Nephron progenitor cell (in vitro differentiated cells): ENCODE data around the gene C5orf46.

Source experiments
- DNase-seq: peaks from one replicate; pipeline ENCODE4 v3.0.0; 2021
- H3K27ac Mint-ChIP-seq: 2 replicates; pipeline ENCODE4 v1.8.0; 2021; ENCODE audit warnings: mild to moderate bottlenecking, moderate library complexity, mixed read lengths
- H3K27me3 Mint-ChIP-seq: 2 replicates; pipeline ENCODE4 v1.8.0; 2021; ENCODE audit warnings: mild to moderate bottlenecking, low read depth, mixed read lengths; ENCODE audit not compliant: poor library complexity
- H3K36me3 Mint-ChIP-seq: 2 replicates; pipeline ENCODE4 v1.8.0; 2021; ENCODE audit warnings: low read depth, mixed read lengths
- H3K4me1 Mint-ChIP-seq: 2 replicates; pipeline ENCODE4 v1.8.0; 2021; ENCODE audit warnings: mixed read lengths
- H3K4me3 Mint-ChIP-seq: 2 replicates; pipeline ENCODE4 v1.8.0; 2021; ENCODE audit warnings: mild to moderate bottlenecking, moderate library complexity, mixed read lengths
- H3K9me3 Mint-ChIP-seq: 2 replicates; pipeline ENCODE4 v1.8.0; 2021; ENCODE audit warnings: mild to moderate bottlenecking, moderate library complexity, mixed read lengths
- TF ChIP-seq, protein P1 (sequence below): fragments of 200-600 bp; sonication (generic); IDR thresholded peaks from 2 replicates; pipeline ENCODE4 v1.5.0; 2021; ENCODE audit warnings: antibody characterized with exemption

Gene C5orf46

DNA sequence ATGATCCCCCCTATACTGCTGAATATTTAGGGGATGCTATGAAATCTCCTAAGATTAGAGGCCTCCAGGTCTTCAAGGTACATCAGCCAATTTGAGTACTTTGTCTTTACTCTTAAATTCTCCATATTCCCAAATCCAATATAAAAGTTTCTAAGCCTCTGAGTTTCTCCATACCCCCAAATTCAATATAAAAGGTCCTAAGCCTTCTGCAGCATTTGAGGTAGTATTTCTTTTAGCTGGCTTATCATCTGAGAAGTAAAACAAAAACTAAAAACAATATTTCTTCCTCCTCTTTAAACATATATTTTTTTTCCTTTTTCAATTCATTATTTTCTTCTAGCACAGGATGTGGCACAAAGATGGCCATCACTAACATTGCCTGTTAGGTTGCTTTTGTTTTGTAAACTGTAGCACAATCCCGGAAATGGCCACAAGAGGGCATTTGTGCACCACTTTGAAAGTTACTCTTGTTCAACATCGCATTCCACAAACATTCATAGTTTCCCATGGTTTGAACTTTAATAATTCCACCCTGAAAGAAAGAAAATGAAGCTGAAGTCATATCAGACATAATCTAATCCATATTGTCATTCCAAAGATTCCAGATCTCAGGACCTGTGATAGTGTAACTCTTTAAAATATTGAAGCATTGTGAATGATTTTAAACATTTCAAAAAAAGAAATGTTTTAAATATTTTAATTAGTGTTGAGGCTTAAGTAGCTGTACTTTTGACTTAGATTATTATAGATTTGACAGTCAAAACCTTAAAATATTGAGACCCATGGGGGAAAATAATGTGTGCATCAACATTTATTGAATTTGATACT is 48.8 kb downstream of the C5orf46 start:
- Mint-ChIP-seq H3K4me1 (no peaks in the 10 kb centered on the region), H3K27me3 (peaks cover 4% of the 10 kb centered on the region), H3K9me3 (no peaks in the 10 kb centered on the region), H3K36me3 (no peaks in the 10 kb centered on the region), H3K27ac (no peak overlapping the region), H3K4me3 (no peak overlapping the region)
- TF ChIP-seq, protein P1, sequence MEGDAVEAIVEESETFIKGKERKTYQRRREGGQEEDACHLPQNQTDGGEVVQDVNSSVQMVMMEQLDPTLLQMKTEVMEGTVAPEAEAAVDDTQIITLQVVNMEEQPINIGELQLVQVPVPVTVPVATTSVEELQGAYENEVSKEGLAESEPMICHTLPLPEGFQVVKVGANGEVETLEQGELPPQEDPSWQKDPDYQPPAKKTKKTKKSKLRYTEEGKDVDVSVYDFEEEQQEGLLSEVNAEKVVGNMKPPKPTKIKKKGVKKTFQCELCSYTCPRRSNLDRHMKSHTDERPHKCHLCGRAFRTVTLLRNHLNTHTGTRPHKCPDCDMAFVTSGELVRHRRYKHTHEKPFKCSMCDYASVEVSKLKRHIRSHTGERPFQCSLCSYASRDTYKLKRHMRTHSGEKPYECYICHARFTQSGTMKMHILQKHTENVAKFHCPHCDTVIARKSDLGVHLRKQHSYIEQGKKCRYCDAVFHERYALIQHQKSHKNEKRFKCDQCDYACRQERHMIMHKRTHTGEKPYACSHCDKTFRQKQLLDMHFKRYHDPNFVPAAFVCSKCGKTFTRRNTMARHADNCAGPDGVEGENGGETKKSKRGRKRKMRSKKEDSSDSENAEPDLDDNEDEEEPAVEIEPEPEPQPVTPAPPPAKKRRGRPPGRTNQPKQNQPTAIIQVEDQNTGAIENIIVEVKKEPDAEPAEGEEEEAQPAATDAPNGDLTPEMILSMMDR = peak; percentile 86
- DNase-seq = peak; percentile 73

DNA sequence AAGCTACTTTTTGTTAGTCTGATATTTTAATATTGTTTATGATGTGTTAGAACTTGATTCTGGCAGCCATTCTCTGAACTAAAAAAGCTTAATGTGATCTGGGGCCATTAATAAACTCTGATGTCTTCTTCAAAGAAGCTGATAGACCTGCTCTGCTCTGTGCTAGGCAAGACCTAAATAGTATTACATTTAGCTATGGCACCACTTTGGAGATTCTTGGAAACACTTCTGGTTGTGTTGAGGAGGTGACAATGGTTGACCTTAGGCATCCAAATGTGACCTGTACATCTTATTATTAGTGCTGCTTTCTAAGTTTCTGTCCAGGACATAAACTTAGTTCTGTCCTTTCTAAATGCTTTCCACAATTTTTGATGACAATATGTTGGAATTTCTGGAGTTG is 49.5 kb downstream of the C5orf46 start:
- Mint-ChIP-seq H3K4me1 (no peaks in the 10 kb centered on the region), H3K36me3 (no peaks in the 10 kb centered on the region), H3K27ac (no peak overlapping the region), H3K9me3 (no peaks in the 10 kb centered on the region), H3K4me3 (no peak overlapping the region), H3K27me3 (peaks cover 4% of the 10 kb centered on the region)
- no peak for DNase-seq
- TF ChIP-seq, protein P1 = no peak

DNA sequence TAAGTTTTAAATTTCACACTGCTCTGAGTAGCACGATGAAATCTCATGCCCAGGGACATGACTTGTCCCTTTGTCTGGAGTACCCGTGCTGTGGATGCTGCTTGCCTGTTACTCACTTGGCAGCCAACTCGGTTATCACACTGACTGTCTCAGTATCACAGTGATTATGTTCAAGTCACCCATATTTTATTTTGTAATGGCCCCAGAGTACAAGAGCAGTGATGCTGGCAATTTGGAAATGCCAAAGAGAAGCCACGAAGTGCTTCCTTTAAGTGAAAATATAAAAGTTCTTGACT is 50.6 kb downstream of the C5orf46 start:
- Mint-ChIP-seq H3K9me3 (no peaks in the 10 kb centered on the region), H3K27ac (no peak overlapping the region), H3K4me3 (no peak overlapping the region), H3K4me1 (no peaks in the 10 kb centered on the region), H3K36me3 (no peaks in the 10 kb centered on the region), H3K27me3 (no peaks in the 10 kb centered on the region)
- no peak for DNase-seq
- TF ChIP-seq, protein P1 = no peak

DNA sequence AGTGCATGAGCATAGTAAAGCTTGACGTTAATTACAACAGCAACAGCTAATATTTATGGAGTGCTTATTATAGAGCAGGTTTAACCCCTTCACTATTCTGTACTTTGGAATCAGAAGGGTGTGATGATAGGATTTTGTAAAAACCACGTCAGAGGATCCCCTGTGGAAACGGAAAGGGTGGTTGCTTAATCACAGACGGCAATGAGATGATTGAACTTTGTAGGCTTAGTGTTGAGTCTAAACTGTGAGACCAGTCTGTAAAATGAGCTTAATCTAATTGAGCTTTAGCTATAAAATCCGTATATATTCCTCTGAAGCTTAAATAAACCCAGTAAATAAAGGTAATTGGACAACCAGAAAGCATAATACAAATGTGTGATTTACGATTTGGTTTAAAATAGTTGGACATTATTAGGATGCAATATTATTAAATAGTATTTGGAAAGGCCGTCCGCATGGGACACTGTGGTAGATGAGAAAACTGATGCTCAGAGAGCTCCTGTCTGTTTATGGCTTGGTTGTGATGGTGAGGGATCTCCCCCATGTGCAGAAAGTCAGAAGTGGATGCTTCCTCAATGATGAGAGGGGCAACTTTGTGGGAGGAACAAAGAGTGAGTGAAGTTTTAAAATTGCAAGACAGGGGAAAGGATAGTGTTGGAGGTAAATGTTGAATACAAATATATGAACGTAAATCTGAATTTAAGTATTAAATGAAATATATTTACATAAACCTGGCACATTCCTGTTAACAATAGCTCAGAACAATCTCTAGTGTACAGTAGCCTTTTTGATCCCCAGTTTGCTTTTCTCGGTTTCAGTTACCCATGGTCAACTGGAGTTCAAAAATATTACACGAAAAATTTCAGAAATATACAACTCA is 51.2 kb downstream of the C5orf46 start:
- Mint-ChIP-seq H3K36me3 (no peaks in the 10 kb centered on the region), H3K9me3 (no peaks in the 10 kb centered on the region), H3K27me3 (no peaks in the 10 kb centered on the region), H3K4me1 (no peaks in the 10 kb centered on the region), H3K4me3 (no peak overlapping the region), H3K27ac (no peak overlapping the region)
- no peak for DNase-seq
- TF ChIP-seq, protein P1 = no peak

DNA sequence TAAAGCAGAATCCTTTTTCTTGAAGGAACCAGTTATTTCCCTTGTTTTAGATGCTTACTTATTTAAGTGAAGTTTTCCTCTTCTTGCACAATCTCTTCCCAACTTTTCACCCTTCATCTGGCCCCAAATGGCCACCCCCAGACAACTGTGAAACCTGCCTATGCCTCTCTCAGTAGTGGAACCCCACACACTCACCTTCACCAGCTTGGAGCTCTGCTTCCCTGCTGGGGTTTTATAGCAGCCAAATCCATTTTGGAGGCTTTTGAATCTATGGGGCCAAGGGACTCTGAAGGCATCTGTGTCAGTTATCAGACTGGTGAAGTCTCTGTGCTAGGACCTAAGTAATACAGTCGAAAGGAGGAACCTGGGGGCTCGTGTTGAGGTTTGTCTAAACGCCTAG is 52.0 kb downstream of the C5orf46 start:
- no peak for DNase-seq
- no peaks in the 10 kb centered on the region for H3K36me3 Mint-ChIP-seq
- no peaks in the 10 kb centered on the region for H3K4me1 Mint-ChIP-seq
- no peak overlapping the region for H3K4me3 Mint-ChIP-seq
- H3K27me3 Mint-ChIP-seq = peaks cover 2% of the 10 kb centered on the region
- no peak overlapping the region for H3K27ac Mint-ChIP-seq
- TF ChIP-seq, protein P1 = no peak
- no peaks in the 10 kb centered on the region for H3K9me3 Mint-ChIP-seq
